ENCODE measurements around the gene CD160. TPM values are rescaled to one million over a fixed set of nuclear protein-coding genes. Genes with fewer than 3 reads are reported as not detected.

CD160 gene
- total and polyA plus RNA-seq, 10 of the 15 experiments (the other 5 are each of a cell fraction or from before 2014, with no cell fraction given): 0.06 to 1.1 (median 0.26) TPM; not detected in 5

DNA sequence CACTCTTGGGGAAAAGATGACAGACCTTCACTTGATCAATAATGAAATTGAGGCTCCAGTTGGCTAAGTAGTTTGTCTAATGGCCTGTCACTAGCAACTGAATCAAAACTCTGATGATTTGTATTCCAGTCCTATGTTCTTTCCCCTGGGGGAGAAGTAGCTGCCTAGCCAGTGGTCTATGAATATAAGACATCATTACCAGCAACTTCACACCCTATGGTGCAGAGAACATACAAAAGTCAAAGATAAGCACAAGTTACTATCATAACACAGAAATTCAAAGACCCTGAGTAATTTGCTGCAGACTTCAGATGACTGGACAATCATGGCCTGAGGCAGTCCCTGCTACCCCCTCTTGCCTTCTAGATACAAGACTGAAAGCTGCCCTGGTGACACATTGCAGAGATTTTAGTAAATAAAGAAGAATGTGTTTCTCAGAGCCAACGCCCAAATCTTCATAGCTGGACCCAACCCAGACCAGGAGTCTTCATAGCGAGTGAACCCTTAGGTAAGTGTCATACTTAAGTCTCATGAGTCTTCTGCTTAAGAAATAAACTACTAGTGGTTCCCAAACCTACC lies 13.1 kb upstream of the CD160 start (continued):
- TF ChIP-seq ZBTB11 (CRISPR knock-in tag; IDR thresholded peaks at IDR 0.05): no peak
- TF ChIP-seq ZNF274 (IDR thresholded peaks at IDR 0.05; ENCODE audit: insufficient read depth, insufficient read length): no peak
- TF ChIP-seq FOXM1 (IDR thresholded peaks at IDR 0.05; ENCODE audit: low read depth, low read length): no peak
- no peak for TF ChIP-seq HSF1 (IDR thresholded peaks at IDR 0.05; ENCODE audit: low read depth, low read length)
- no peak for TF ChIP-seq PAX5 (IDR thresholded peaks at IDR 0.05; ENCODE audit: borderline replicate concordance, low read depth, low read length)
- TF ChIP-seq CREM (IDR thresholded peaks at IDR 0.05; ENCODE audit: low read depth): no peak

All from GM12878 (cell line).